GM10266 (cell line): ENCODE data around the gene DDR1.
"Not testable (repeated sequence)": the region's sequence is repeated elsewhere in the genome, so short reads cannot be mapped to it uniquely, and the experiment has no call there.

ENCODE experiments used
- DNase-seq: peaks from one replicate; pipeline ENCODE4 v3.0.0; 2012; ENCODE audit errors: extremely low spot score
- CTCF ChIP-seq: IDR thresholded peaks from 2 replicates; pipeline ENCODE4 v1.5.1; 2012; ENCODE audit warnings: mild to moderate bottlenecking, low read depth; ENCODE audit not compliant: control insufficient read depth, insufficient read depth; ENCODE audit errors: missing control alignments

Gene DDR1

GRCh38 chr6:30844118-30844535 is 40.2 kb upstream of the DDR1 start:
- no peak for TF ChIP-seq CTCF
- no peak for DNase-seq

DNA sequence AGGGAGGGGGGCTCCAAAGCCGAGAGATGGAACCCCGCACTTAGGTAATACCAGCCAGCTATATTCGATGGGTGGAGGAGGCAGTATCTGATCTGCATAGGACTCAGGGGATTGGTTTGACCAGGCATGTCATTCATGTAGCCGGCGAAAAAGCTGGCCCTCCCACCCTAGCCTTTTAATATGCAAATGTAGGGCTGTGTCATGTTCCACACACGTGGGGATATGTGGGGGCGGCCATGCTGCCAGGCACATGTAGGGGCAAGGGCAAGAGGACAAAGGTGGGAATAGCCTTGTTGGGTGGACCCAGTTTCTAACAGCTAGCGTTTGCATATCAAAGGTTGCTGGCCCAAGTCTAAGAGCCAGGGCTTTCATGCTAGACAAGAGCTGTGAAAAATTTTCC is 39.1 kb upstream of the DDR1 start:
- DNase-seq: no peak
- no peak for TF ChIP-seq CTCF

DNA sequence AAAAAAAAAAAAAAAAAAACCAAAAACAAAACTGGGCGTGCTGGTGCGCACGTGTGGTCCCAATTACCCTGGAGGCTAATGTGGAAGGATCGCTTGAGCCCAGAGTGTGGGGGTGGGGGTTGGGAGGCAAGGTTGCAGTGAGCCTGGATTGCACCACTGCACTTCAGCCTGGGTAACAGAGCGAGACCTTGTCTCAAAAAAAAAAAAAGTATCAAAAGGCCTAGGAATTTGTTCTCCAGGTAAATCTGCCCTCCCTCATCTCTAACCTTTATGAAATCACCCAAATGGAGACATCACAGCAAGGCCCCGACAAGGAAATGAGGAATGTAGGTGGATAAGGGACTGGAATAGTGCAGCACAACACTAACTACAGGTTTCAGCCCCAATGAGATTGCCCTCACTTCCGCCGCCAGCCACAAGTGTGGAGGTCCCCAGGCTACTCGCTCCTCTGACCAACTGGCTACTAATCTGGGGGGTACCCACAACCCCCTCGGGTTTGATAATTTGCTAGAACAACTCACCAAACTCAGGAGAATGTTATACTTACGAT is 36.8 kb upstream of the DDR1 start:
- no peak for TF ChIP-seq CTCF
- no peak for DNase-seq

- DNase-seq: no peak
- TF ChIP-seq CTCF: no peak
Measured at GRCh38 chr6:30847971-30848436, 36.3 kb upstream of the DDR1 start.

GRCh38 chr6:30849903-30850651 is 34.2 kb upstream of the DDR1 start:
- no peak for TF ChIP-seq CTCF
- DNase-seq: no peak

DNA sequence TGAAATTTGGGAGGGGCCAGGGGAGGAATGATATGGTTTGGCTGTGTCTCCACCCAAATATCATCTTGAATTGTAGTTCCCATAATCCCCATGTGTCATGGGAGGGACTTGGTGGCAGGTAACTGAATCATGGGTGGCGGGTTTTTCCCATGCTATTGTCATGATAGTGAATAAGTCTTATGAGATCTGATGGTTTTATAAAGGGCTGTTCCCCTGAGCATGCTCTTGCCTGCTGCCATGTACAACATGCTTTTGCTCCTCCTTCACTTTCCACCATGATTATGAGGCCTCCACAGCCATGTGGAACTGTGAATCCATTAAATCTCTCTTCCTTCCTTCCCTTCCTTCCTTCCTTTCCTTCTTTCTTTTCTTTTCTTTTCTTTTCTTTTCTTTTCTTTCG is 31.9 kb upstream of the DDR1 start:
- not testable (repeated sequence) for DNase-seq

DNA sequence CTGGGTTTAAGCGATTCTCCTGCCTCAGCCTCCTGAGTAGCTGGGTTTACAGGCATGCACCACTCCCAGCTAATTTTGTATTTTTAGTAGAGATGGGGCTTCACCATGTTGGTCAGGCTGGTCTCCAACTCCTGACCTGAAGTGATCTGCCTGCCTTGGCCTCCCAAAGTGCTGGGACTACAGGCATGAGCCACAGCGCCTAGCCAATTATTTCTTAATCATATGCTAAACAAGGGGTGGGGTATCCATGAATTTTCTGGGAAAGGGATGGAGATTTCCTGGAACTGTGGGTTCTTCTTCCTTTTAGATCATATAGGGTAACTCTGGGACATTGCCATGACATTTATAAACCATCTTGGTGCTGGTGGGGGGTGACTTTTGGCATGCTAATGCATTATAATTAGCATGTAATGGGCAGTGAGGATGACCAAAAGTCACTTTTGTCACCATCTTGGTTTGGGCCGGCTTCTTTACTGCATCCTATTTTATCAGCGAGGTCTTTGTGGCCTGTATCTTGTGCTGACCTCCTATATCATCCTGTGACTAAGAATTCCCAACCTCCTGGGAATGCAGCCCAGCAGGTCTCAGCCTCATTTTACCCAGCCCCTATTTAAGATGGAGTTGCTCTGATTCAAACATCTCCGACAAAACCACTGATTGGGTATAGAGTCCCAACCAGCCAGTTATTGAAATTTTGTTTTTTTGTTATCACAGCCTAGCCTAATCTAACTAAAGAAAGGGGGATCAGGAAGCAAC is 29.9 kb upstream of the DDR1 start:
- DNase-seq: no peak
- no peak for TF ChIP-seq CTCF
